Stimulated activated CD8-positive, alpha-beta memory T cell treated with anti-CD3 and anti-CD28 coated beads, Interleukin-12 subunit alpha, Interleukin-12 subunit beta, amount 100 ng/mL, for 4 hours (primary cell): ENCODE measurements around the gene NOXO1.

Experiments
- DNase-seq: peaks from one replicate; pipeline ENCODE4 v3.0.0-alpha.2; 2020; ENCODE audit warnings: low read depth

NOXO1 gene

DNA sequence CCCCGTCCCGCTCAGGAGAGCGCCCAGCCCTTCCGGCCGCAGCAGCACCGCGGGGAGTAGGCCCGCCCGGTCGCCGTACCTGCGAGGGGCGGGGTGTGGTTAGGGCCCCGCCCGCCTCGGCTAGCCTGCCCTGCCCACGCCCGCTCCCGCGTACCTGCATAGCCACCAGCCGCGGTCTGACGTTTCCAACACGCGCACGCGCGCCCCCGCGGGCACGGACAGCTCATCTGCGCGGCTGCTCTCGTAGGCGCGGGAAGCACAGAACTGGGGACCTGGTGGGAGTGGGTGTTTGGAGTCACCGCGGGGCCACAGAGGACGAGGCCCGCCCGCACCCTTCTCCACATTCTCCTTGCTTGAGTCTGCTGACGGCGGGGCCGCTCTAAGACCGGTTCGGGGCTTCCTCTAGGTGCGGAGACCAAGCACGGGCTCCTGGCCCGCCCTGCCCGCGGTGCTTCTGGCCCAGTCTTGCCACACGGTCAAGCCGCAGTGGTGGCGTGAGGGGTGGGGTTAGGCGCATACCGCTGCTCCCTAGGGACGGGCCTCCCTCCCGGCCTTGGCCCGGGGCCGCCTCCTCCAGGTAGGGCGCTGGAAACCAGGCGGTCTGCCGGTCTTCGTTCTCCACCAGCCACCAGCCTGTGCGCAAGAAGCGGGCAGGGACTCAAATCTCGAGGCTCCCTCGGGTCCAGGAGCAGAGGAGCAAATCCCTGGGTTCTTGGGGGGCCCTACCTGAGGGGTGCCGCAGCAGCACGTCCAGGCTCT lies 1.8 kb downstream of the NOXO1 start:
- DNase-seq = no peak

DNA sequence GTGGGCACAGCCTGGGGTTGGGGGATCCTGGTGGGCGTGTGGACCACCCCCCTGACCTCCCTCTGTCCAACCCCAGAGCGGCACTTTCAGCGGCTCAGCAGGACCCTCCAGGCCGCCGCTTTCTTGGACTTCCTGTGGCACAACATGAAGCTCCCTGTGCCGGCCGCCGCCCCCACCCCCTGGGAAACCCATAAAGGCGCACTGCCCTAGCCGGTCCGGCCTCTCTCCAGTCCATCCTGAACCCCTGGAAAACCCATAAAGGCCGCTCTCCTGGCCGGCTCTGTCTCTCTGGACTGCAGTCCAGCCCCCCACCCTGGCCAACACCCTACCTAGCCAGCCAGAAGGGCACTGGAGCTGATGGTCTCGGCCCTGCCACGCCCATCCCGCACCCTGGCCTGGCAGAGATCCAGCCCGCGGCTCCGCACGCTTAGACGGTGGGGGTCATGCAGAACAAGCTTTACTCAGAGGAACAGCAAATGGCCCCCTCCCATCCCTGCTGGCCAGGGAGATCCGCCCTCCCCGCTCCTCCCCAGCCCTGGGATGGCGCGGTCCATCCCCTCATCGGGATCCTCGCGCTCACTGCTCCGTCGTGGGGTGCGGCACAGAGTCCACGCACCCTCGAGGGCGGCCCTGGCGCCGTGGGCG lies 2.7 kb downstream of the NOXO1 start:
- no peak for DNase-seq

DNA sequence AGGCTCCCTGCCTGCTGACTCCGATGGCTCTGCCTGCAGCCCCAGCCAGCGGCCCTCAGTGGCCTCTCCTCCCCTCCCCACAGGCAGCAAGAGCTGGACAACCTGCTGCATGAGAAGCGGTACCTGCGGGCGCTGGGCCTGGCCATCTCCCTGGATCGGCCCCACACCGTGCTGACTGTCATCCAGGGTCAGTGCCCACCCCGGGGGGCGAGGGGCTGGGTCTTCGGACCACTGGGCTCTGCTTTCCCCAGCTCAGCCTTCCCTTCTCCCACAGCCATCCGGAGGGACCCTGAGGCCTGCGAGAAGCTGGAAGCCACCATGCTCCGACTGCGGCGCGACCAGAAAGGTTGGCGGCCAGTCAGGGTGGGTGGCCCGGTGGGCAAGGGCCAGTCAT lies 3.4 kb downstream of the NOXO1 start:
- DNase-seq = no peak

DNA sequence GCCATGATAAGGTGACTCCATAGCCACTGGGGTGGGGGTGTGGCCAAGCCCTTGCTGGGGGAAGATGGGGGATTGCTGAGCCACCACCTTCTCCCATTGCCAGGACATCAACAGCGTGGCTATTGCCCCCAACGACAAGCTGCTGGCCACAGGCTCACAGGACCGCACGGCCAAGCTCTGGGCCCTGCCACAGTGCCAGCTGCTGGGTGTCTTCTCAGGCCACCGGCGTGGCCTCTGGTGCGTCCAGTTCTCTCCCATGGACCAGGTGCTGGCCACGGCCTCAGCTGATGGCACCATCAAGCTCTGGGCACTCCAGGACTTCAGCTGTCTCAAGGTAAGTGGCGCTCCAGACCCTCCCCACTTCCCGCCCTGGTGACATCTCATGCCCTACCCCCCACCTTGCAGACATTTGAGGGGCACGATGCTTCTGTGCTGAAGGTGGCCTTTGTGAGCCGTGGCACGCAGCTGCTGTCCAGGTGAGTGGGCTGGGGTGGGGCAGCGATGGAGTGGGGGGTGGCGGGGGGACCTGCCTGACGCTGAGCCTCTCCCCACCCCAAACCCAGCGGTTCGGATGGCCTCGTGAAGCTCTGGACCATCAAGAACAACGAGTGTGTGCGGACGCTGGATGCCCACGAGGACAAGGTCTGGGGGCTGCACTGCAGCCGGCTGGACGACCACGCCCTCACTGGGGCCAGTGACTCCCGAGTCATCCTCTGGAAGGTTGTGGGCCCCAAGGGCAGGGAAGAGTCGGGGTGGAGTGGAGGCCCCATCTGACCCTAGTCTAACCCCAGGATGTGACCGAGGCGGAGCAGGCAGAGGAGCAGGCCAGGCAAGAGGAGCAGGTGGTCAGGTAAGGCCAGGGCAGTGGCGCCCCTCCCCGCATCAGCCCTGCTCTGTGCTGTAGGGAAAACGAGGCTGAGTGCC lies 4.1 kb downstream of the NOXO1 start:
- DNase-seq = no peak

DNA sequence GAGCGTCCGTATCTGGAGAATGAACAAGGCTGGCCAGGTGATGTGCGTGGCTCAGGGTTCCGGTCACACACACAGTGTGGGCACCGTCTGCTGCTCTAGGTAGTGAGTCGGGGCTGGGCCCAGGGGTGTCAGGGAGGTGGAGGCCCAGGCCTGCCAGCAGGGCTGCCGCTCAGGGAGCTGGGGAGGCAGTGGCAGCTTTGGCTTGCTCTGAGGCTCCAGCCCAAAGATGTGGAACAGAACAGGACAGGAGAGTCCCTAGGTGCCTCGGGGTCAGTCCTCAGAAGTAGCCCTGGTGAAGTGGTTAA lies 5.1 kb downstream of the NOXO1 start:
- DNase-seq = no peak

DNA sequence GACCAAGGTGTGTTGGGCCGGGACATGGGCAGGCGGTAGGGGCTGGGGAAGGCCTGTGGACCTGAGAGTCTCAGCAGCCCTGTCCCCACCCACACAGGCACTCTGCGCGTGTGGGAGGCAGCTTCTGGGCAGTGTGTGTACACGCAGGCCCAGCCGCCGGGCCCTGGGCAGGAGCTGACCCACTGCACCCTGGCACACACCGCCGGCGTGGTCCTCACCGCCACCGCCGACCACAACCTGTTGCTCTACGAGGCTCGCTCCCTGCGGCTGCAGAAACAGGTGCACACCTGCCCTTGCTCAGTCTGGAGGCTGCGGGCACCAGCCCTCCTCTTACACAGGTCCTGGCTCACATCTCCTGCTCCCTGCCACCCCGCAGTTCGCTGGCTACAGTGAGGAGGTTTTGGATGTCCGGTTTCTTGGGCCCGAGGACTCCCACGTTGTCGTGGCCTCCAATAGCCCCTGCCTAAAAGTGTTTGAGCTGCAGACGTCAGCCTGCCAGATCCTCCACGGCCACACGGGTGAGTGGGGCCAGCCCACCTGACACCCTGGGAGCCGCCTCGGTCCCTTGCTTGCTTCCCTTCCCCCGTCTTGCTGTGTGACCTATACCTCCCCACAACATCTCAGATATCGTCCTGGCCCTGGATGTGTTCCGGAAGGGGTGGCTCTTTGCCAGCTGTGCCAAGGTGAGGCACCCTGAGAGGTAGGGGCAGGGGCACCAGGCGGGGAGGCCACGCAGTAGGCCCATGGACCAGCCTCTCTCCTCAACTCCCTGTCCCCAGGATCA lies 5.6 kb downstream of the NOXO1 start:
- DNase-seq = no peak

DNA sequence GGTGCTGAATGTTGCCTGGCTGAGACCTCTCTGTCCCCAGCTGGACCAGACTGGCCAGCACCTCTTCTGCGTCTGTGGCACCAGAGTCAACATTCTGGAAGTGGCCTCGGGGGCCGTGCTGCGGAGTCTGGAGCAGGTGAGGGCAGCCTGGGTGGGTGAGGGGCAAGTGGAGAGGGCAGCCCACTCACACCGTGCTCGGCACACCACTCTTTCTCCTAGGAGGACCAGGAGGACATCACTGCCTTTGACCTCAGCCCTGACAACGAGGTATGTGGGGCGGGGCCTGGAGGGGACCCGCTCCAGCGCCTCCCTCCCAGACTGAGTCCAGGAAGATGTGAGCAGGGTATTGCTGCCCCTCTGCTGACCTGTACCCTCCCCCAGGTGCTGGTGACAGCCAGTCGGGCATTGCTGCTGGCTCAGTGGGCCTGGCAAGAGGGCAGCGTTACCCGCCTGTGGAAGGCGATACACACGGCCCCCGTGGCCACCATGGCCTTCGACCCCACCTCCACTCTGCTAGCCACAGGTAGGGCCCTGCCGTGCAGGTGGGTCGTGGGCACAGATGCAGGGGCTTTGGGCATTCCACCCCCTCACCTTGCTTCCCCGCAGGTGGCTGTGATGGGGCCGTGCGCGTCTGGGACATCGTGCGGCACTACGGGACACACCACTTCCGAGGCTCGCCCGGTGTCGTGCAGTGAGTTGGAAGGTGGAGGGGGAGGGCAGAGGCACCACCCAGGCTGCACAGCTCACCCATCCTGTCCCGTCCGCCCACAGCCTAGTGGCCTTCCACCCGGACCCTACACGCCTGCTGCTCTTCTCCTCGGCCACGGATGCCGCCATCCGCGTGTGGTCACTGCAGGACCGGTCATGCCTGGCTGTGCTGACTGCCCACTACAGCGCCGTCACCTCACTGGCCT lies 6.9 kb downstream of the NOXO1 start:
- no peak for DNase-seq

DNA sequence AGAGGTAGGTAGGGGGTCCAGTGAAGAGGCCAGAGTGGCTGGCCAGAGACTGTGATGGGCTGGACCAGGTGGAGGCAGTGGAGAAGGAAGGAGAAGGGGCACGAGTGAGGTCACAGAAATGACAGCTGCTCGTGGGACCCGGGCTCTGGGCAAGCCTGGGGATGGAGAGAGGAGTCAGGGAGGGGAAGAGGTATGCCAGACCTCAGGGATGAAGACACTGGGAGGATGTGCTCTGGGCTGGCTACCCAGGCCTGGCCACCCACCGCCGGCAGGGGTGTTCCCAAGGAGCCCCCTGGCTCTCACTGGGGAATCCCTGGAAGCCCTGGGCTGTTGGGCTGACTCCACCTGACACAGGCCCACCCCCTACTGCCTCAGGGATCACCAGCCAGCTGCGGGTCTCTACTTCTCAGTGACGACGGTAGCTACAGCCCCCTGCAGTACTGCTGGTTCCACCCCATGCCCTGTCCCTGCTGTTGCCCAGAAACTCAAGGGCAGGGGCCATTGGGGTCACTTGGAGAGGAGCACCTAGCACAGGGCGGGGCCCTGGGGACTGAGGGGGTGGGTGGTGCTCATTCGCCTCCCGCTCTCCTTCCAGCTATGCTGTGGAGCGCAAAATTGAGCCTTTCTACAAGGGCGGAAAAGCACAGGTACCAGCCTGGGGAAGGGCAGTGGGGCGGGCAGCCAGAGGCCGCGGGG lies 7.7 kb downstream of the NOXO1 start:
- no peak for DNase-seq

DNA sequence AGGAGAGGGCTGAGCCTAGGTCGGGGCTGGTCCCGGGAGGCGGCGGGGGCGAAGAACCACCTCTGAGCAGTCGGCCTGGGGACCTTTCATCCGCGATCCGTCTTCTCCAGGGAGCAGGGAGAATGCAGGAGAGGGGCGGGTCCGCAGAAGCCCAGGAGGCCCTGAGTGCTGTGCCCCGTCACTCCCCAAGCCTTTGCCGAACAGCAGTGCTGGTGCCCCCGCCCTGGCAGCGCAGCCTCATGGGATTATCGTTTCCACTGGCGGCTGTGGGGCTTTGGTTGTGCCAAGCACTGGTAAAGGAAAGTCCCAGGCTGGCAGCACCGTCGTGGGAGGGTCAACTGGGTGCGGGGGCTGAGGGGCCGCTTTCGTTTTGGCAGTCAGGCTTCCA lies 8.8 kb downstream of the NOXO1 start:
- DNase-seq = no peak

DNA sequence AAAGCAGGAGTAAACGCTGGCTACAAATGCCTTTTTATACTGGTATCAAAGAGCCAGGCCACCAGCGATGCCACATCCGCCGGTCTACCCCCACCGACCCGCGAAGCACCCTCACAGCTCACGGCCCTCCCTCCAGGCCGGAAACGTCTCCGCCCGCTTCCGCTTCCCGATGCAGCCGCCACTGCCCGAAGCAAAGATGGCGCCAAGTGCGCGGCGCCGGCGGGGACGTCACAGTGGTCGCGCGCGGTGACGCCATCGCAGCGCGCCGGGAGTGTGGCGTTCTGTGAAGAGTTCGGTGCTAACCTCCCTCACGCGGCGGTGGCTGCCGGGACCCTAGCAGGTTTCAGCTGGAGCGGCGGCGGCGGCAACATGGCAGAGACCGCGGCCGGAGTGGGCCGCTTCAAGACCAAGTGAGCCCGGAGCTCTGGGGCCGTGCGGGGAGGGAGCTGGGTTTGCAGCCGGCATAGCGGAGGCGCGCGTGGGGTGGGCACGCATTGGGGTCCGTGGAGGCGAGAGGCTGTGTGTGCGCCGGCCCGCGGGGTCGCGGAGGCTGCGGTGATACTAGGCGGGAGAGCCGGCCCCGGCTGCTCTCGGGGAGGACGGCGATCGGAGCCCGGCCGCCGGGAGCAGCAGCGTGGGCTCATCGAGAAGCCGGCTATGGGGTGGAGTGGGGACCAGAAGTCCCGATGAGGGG lies 9.3 kb downstream of the NOXO1 start, which contains the start of gene TBL3:
Gene TBL3, plus strand, starts transcription at position 258 of the 694 bp plus-strand sequence. Its CDS starts 112 bp downstream, at position 370.
- DNase-seq = peak; percentile 98

DNA sequence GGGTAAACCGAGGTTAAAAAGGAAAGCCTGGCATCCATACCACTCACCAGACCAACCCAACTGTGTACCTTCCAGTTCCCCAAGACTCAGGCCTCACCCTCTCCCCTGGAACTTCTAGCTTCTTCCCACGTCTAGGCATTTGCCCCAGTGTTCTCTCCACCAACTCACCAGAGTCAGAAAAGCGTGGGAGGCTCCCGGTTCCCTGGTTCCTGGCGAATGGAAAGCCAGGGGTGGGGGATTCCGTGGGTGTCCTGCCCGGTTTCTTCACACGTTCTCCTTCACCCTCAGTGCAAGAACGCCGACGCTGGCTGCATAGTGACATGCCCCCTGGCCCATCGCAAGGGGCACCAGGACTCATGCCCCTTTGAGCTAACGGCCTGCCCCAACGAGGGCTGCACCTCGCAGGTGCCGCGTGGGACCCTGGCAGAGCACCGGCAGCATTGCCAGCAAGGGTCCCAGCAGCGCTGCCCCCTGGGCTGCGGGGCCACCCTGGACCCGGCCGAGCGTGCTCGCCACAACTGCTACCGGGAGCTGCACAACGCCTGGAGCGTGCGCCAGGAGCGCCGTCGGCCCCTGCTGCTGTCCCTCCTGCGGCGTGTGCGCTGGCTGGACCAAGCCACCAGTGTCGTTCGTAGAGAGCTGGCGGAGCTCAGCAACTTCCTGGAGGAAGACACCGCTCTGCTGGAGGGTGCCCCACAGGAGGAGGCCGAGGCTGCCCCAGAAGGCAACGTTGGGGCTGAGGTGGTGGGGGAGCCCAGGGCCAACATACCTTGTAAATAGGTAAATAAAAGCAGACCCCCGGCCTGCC lies 12.9 kb downstream of the NOXO1 start:
- no peak for DNase-seq

DNA sequence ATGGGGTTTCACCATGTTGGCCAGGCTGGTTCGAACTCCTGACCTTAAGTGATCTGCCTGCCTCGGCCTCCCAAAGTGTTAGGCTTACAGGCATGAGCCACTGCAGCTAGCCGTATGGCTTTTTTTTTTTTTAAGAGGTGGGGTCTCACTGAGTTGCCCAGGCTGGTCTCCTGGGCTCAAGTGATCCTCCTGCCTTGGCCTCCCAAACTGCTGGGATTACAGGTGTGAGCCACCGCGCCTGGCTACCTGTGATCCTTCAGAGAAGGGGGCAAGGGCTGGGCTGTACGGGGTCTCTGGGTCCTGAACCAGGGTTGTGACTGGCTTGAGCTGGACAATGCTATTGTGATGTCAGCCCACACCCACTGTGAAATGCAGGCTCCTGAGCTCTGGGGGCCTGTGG lies 14.8 kb downstream of the NOXO1 start, which contains the start of gene RNF151:
Gene RNF151, plus strand, starts transcription at position 397 of the 400 bp plus-strand sequence. CDS start 26 bp downstream, outside the sequence.
- no peak for DNase-seq

DNA sequence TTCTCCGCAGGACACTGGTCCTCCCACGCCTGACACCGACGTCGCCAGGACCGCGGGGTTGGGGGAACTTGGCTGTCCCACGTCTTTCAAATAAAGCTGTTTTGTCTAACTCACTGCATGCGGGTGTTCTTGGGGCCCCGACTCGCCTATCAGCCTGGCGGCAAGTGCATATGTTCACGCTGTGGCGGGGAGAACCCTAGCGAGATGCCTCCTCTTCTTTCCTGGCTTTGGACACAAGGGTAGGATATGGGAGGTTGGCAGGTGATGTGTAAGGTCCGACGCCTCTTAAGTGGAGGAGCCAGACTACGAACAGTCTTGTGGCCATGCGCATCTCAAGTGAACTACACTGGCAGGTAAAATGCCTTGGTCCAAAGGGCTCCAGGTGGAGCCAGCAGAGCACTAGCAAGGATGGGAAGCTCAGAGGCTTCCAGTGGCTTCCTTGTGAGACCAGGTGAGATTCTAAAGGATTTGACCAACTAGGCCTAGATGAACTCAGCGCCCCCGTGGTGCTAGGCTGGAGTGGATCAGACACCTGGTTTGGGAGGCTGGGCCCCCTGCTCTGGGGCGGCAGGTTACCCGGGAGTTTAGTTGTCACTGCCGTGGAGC lies 15.8 kb downstream of the NOXO1 start:
- no peak for DNase-seq

DNA sequence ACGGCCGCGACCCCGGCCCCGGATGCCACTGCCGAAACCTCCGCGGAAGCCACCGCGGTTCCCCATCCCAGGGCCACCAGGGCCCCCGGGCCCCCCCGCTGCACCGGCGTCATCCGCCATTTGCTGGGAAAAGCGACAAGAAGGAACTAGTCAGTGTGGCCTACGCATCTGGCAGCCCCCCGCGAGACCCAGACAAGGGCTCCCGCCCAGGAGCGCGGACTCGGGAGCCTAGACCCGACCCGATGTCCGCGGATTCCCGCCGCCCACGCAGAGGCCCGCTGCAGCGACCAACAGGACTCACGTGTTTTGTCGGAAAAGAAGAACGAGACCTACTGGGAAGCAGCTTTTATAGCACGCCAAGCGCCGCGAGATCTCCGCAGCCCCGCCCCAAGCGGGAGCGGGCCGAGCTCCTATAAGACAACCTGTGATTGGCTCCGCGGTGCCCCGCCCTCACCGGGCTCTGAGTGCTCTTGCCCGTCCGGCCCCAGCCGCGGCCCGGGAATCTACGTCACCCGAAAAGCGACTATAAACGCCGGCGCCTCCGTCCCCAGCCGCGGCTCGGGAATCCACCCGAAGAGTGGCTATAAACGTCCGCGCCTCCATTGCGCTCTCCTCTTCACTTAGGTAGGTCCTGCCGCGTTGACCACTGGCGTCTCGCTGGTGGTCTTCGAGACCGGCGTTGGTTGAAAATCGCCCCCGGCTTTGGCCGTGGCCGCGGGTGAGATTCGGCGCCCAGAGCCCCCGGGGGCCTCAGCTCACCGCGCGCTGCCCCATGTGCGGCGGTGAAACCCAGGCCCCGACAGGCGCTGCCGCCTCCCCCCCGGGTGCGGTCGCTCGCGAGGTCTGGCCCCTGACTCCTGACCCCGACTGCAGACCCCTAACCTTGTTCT lies 16.5 kb downstream of the NOXO1 start, which contains the start of gene RPS2:
Gene RPS2, minus strand, starts transcription at position 321 of the 890 bp plus-strand sequence. Its CDS starts 201 bp downstream, at position 120.
- DNase-seq = peak; percentile 96

DNA sequence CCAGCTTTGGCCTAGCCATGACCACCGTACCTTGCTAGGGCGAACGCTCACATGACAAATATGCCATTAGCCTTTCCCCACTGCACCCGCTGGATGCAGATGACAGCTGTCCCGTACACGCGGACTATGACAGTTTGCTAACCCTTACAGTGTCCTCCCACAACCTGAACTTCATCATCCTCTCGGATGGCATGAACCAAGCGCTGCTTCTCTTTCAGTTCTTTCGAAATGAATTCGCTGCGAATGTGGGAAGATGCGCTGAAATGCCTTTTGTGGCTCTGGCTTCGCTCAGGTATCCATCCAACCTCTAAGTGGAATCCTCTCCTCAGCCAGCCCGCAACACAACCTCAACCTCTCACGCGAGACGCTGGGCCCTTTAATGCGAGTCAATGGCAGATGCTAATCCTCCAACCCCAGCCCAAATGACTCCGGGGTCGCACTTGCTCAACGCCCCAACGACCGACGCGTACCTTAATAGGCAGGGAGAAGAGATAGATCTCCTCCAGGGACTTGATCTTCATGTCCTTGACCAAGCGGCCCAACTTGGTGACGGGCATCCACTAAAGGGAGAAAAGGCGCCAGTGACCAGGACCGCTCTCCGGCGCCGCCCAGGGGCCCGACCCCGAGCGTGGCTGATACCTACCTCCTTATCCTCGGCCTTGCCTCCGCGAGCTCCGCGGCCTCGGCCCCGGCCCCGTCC lies 17.3 kb downstream of the NOXO1 start:
- no peak for DNase-seq
